ENCODE data around the gene BMP3. TPM values are rescaled to one million over a fixed set of nuclear protein-coding genes. Genes with fewer than 3 reads are reported as not detected.

The BMP3 gene
- polyA plus RNA-seq, 4 donors = 14.8 to 22.5 (median 19.4) TPM

GRCh38 chr4:81039351-81039972, 9.0 kb downstream of the BMP3 start:
- DNase-seq (ENCODE audit: low read depth in 4 of 4, low spot score in 3 of 4) = no peak

- DNase-seq (ENCODE audit: low read depth in 4 of 4, low spot score in 3 of 4) = peak in 1 of 4 donors; percentile 48
Observed at GRCh38 chr4:81040012-81040659, 9.6 kb downstream of the BMP3 start.

- no peak for DNase-seq (ENCODE audit: low read depth in 4 of 4, low spot score in 3 of 4)
Observed at GRCh38 chr4:81042578-81043365, 12.3 kb downstream of the BMP3 start.

GRCh38 chr4:81049330-81049729, 18.8 kb downstream of the BMP3 start:
- DNase-seq (ENCODE audit: low read depth in 4 of 4, low spot score in 3 of 4) = no peak

GRCh38 chr4:81049907-81050306, 19.4 kb downstream of the BMP3 start:
- no peak for DNase-seq (ENCODE audit: low read depth in 4 of 4, low spot score in 3 of 4)

- DNase-seq (ENCODE audit: low read depth in 4 of 4, low spot score in 3 of 4) = peak in 2 of 4 donors; percentile 62 to 63
Observed at GRCh38 chr4:81052119-81053068, 21.9 kb downstream of the BMP3 start.

GRCh38 chr4:81058621-81059020, 28.1 kb downstream of the BMP3 start:
- no peak for DNase-seq (ENCODE audit: low read depth in 4 of 4, low spot score in 3 of 4)

- no peak for DNase-seq (ENCODE audit: low read depth in 4 of 4, low spot score in 3 of 4)
Observed at GRCh38 chr4:81060587-81061343, 30.3 kb downstream of the BMP3 start.

- no peak for DNase-seq (ENCODE audit: low read depth in 4 of 4, low spot score in 3 of 4)
Observed at GRCh38 chr4:81061344-81061730, 30.8 kb downstream of the BMP3 start.

GRCh38 chr4:81062001-81062400, 31.5 kb downstream of the BMP3 start:
- DNase-seq (ENCODE audit: low read depth in 4 of 4, low spot score in 3 of 4) = no peak

GRCh38 chr4:81065446-81065845, 34.9 kb downstream of the BMP3 start:
- DNase-seq (ENCODE audit: low read depth in 4 of 4, low spot score in 3 of 4) = no peak

- peak; percentile 62 to 84 (median 70) for DNase-seq (ENCODE audit: low read depth in 4 of 4, low spot score in 3 of 4)
Observed at GRCh38 chr4:81069706-81070331, 39.3 kb downstream of the BMP3 start.

GRCh38 chr4:81071013-81071412, 40.5 kb downstream of the BMP3 start:
- no peak for DNase-seq (ENCODE audit: low read depth in 4 of 4, low spot score in 3 of 4)

GRCh38 chr4:81081156-81081555, 50.6 kb downstream of the BMP3 start:
- no peak for DNase-seq (ENCODE audit: low read depth in 4 of 4, low spot score in 3 of 4)

GRCh38 chr4:81084029-81084428, 53.5 kb downstream of the BMP3 start:
- DNase-seq (ENCODE audit: low read depth in 4 of 4, low spot score in 3 of 4) = no peak

GRCh38 chr4:81084634-81085033, 54.1 kb downstream of the BMP3 start:
- DNase-seq (ENCODE audit: low read depth in 4 of 4, low spot score in 3 of 4) = peak; percentile 16 to 60 (median 23)

GRCh38 chr4:81085291-81085690, 54.8 kb downstream of the BMP3 start:
- DNase-seq (ENCODE audit: low read depth in 4 of 4, low spot score in 3 of 4) = no peak

GRCh38 chr4:81085979-81086378, 55.5 kb downstream of the BMP3 start:
- DNase-seq (ENCODE audit: low read depth in 4 of 4, low spot score in 3 of 4) = no peak

- no peak for DNase-seq (ENCODE audit: low read depth in 4 of 4, low spot score in 3 of 4)
Observed at GRCh38 chr4:81093720-81094401, 63.4 kb downstream of the BMP3 start.

All from left renal pelvis (tissue), 4 donors.